K562 (cell line): ENCODE results near the gene FBXO4. TPM values are rescaled to one million over a fixed set of nuclear protein-coding genes. Genes with fewer than 3 reads are reported as not detected.

ENCODE experiments used
- CREBBP ChIP-seq: IDR thresholded peaks from one replicate; pipeline ENCODE4 v1.6.1; 2012; ENCODE audit warnings: low read depth, mild to moderate bottlenecking, control low read depth, inconsistent platforms, low read length
- ETS1 ChIP-seq: conservative IDR thresholded peaks from 2 replicates; pipeline ENCODE4 v1.6.1; 2011; ENCODE audit warnings: low read depth, mild to moderate bottlenecking, low read length; ENCODE audit not compliant: control insufficient read depth
- FOSL1 ChIP-seq: fragments of 200-800 bp; sonication (Bioruptor generic); conservative IDR thresholded peaks from 2 replicates; pipeline ENCODE4 v1.6.1; 2016; ENCODE audit warnings: missing genetic modification characterization, missing compliant biosample characterization
- MAFF ChIP-seq: IDR thresholded peaks from 2 replicates; pipeline ENCODE4 v1.6.1; 2012; ENCODE audit warnings: low read length, improper control_type of control experiment
- NR2C1 ChIP-seq, 2 experiments: fragments of 450-650 bp; IDR thresholded peaks; 2 replicates each; pipeline ENCODE4 v1.6.1; 2017; ENCODE audit warnings: mild to moderate bottlenecking in 2 of 2, antibody characterized with exemption in 1 of 2, inconsistent platforms in 1 of 2, missing compliant biosample characterization in 1 of 2, missing genetic modification characterization in 1 of 2
- PKNOX1 ChIP-seq: fragments of 450-650 bp; IDR thresholded peaks from 2 replicates; pipeline ENCODE4 v1.6.1; 2016
- ZNF408 ChIP-seq: fragments of 250-450 bp; sonication (Bioruptor Pico); IDR thresholded peaks from 2 replicates; pipeline ENCODE4 v1.4.0; 2020; ENCODE audit warnings: low read depth, mild to moderate bottlenecking, moderate library complexity
- polyA plus RNA-seq, 8 experiments: library from polyadenylated mRNA; depleted of rRNA in 4 of 8; stranded (reverse) in 5 of 8; unstranded in 3 of 8; fragments of >200 nt; fragmentation: Nextera tagmentation in 2 of 8; fragmentation: Illumina TruSeq in 1 of 8; extraction: Ambion mirVana in 2 of 8; extraction: Trizol in 1 of 8; gene quantifications; 2 replicates each; pipeline versions ENCODE4 v1.2.1 to v1.2.3, GENCODE V29; 2011 to 2014; ENCODE audit warnings: inconsistent platforms in 1 of 8, missing spikeins in 1 of 8
- total RNA-seq, 7 experiments: library from RNA; depleted of rRNA in 6 of 7; stranded (reverse); fragments of >200 nt in 6 of 7; fragmentation: Illumina TruSeq in 2 of 7; extraction: Trizol in 2 of 7; gene quantifications; 2 replicates each; pipeline versions ENCODE4 v1.2.1 to v1.2.3, GENCODE V29; 2011 to 2021; ENCODE audit warnings: low replicate concordance in 1 of 7
- TF ChIP-seq, protein P1 (sequence below): fragments of 200-800 bp; sonication (Bioruptor generic); IDR thresholded peaks from 2 replicates; pipeline ENCODE4 v1.6.1; 2016; ENCODE audit warnings: missing genetic modification characterization, missing compliant biosample characterization

FBXO4 gene
- total and polyA plus RNA-seq, 9 of the 15 experiments (the other 6 are each of a cell fraction or from before 2014, with no cell fraction given): 5.9 to 33.4 (median 19.6) TPM

GRCh38 chr5:41891066-41891707, 33.9 kb upstream of the FBXO4 start (continued):
- TF ChIP-seq FOSL1 (tag): 0 out of 2 replicates have a peak, but pooled peaks have one; percentile 21
- no peak for TF ChIP-seq CREBBP
- no peak for TF ChIP-seq MAFF
- peak; percentile 59 for TF ChIP-seq PKNOX1
- TF ChIP-seq, protein P1, sequence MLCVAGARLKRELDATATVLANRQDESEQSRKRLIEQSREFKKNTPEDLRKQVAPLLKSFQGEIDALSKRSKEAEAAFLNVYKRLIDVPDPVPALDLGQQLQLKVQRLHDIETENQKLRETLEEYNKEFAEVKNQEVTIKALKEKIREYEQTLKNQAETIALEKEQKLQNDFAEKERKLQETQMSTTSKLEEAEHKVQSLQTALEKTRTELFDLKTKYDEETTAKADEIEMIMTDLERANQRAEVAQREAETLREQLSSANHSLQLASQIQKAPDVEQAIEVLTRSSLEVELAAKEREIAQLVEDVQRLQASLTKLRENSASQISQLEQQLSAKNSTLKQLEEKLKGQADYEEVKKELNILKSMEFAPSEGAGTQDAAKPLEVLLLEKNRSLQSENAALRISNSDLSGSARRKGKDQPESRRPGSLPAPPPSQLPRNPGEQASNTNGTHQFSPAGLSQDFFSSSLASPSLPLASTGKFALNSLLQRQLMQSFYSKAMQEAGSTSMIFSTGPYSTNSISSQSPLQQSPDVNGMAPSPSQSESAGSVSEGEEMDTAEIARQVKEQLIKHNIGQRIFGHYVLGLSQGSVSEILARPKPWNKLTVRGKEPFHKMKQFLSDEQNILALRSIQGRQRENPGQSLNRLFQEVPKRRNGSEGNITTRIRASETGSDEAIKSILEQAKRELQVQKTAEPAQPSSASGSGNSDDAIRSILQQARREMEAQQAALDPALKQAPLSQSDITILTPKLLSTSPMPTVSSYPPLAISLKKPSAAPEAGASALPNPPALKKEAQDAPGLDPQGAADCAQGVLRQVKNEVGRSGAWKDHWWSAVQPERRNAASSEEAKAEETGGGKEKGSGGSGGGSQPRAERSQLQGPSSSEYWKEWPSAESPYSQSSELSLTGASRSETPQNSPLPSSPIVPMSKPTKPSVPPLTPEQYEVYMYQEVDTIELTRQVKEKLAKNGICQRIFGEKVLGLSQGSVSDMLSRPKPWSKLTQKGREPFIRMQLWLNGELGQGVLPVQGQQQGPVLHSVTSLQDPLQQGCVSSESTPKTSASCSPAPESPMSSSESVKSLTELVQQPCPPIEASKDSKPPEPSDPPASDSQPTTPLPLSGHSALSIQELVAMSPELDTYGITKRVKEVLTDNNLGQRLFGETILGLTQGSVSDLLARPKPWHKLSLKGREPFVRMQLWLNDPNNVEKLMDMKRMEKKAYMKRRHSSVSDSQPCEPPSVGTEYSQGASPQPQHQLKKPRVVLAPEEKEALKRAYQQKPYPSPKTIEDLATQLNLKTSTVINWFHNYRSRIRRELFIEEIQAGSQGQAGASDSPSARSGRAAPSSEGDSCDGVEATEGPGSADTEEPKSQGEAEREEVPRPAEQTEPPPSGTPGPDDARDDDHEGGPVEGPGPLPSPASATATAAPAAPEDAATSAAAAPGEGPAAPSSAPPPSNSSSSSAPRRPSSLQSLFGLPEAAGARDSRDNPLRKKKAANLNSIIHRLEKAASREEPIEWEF: 0 out of 2 replicates have a peak, but pooled peaks have one; percentile 13
- no peak for TF ChIP-seq ZNF408 (CRISPR knock-in tag)
- TF ChIP-seq NR2C1 (IDR thresholded peaks at IDR 0.05): no peak
- TF ChIP-seq NR2C1 (tag; IDR thresholded peaks at IDR 0.05): no peak
- no peak for TF ChIP-seq ETS1
